Thyroid gland (tissue), 4 donors: ENCODE results near the gene FBXO22. TPM values are rescaled to one million over a fixed set of nuclear protein-coding genes. Genes with fewer than 3 reads are reported as not detected.
A peak's percentile ranks its signal among the peaks of the same experiment; 100 is the strongest.

Source experiments
- DNase-seq, 2 donors: peaks; one replicate each; pipeline ENCODE4 v3.0.0-alpha.2; 2019
- H3K27ac ChIP-seq, 3 donors: fragments of 200-600 bp; sonication (generic); 1 replicate in 2 of 3; 2 replicates in 1 of 3; pipeline ENCODE4 v1.5.1; 2016 to 2019; ENCODE audit warnings: mild to moderate bottlenecking in 1 of 3, moderate library complexity in 1 of 3
- H3K27me3 ChIP-seq: fragments of 200-600 bp; sonication (generic); one replicate; pipeline ENCODE4 v1.5.1; 2019
- H3K36me3 ChIP-seq, 2 donors: fragments of 200-600 bp; sonication (generic); one replicate each; pipeline ENCODE4 v1.5.1; 2016 to 2019
- H3K4me1 ChIP-seq, 2 donors: fragments of 200-600 bp; sonication (generic); one replicate each; pipeline ENCODE4 v1.5.1; 2017 to 2019
- H3K4me3 ChIP-seq, 3 donors: fragments of 200-600 bp; sonication (generic); replicated peaks in 1 of 3; 1 replicate in 2 of 3; 2 replicates in 1 of 3; pipeline ENCODE4 v1.5.1; 2016; ENCODE audit warnings: mild to moderate bottlenecking in 1 of 3
- H3K9me3 ChIP-seq: fragments of 200-600 bp; sonication (generic); one replicate; pipeline ENCODE4 v1.5.1; 2017
- CTCF ChIP-seq, 6 experiments: fragments of 200-600 bp in 3 of 6; fragments of 450-650 bp in 3 of 6; sonication (generic) in 3 of 6; IDR thresholded peaks; one replicate each; pipeline ENCODE4 v1.5.1; 2016 to 2019; ENCODE audit warnings: antibody characterized with exemption in 6 of 6, mild to moderate bottlenecking in 2 of 6, inconsistent platforms in 1 of 6, moderate library complexity in 1 of 6
- POLR2A ChIP-seq, 2 donors: fragments of 450-650 bp; IDR thresholded peaks; one replicate each; pipeline ENCODE4 v1.6.1; 2017; ENCODE audit warnings: antibody characterized with exemption in 2 of 2, mild to moderate bottlenecking in 2 of 2, moderate library complexity in 1 of 2
- WGBS, 2 donors: methylation state at CpG; one replicate each; pipeline ENCODE4 v1.1.5; 2017; 5-methylcytosine and 5-hydroxymethylcytosine counted together
- intact Hi-C: fragments of 100-400 bp; cut with DNase I; formaldehyde crosslinking; loops from one replicate; pipeline ENCODE4 v1.15.1; 2023
- total RNA-seq, 4 donors: library from RNA; depleted of rRNA; stranded (reverse); fragments of >200 nt; gene quantifications; one replicate each; pipeline ENCODE4 v1.2.3, GENCODE V29; 2016

Gene FBXO22
- total RNA-seq, 4 donors from 2014 or later, result 21.4 to 31.3 (median 24.2) TPM

- H3K4me3 ChIP-seq, result no peak overlapping the region
- no peaks in the 10 kb centered on the region for H3K27me3 ChIP-seq
- no peak for TF ChIP-seq POLR2A (IDR thresholded peaks at IDR 0.05)
- H3K27ac ChIP-seq, result no peak overlapping the region
- DNase-seq, result no peak
- 94 to 96% methylated on average over 1 of the region's 1 CpG for WGBS, 2 donors
- H3K36me3 ChIP-seq, result peaks cover 0 to 4% of the 10 kb centered on the region in 2 donors
- H3K4me1 ChIP-seq, result no peaks in the 10 kb centered on the region
- H3K9me3 ChIP-seq, result no peaks in the 10 kb centered on the region
- intact Hi-C loops, result no loop called here
Measured at GRCh38 chr15:75916978-75917377, 13.3 kb downstream of the FBXO22 start.

- DNase-seq, result no peak
- Histone ChIP-seq H3K9me3 (no peaks in the 10 kb centered on the region), H3K36me3 (peaks cover 0 to 4% of the 10 kb centered on the region in 2 donors), H3K27ac (no peak overlapping the region), H3K27me3 (no peaks in the 10 kb centered on the region), H3K4me3 (no peak overlapping the region), H3K4me1 (peaks cover 0 to 6% of the 10 kb centered on the region in 2 donors)
- WGBS, 2 donors, result 93 to 95% methylated on average over 1 of the region's 1 CpG
- TF ChIP-seq CTCF (IDR thresholded peaks at IDR 0.05), result no peak
- no peak for TF ChIP-seq POLR2A (IDR thresholded peaks at IDR 0.05)
- intact Hi-C loops, result no loop called here
Measured at GRCh38 chr15:75918135-75918534, 14.5 kb downstream of the FBXO22 start.

- no peak overlapping the region for H3K27ac ChIP-seq
- peaks cover 4 to 17% of the 10 kb centered on the region in 2 donors for H3K4me1 ChIP-seq
- TF ChIP-seq CTCF (IDR thresholded peaks at IDR 0.05) (no peak), POLR2A (IDR thresholded peaks at IDR 0.05) (no peak)
- intact Hi-C loops, result no loop called here
- no peaks in the 10 kb centered on the region for H3K36me3 ChIP-seq
- no peak for DNase-seq
- no peaks in the 10 kb centered on the region for H3K27me3 ChIP-seq
- no peaks in the 10 kb centered on the region for H3K9me3 ChIP-seq
- 100% methylated on average over 1 of the region's 1 CpG for WGBS, 2 donors
- H3K4me3 ChIP-seq, result no peak overlapping the region
Measured at GRCh38 chr15:75920079-75920478, 16.4 kb downstream of the FBXO22 start.

- Histone ChIP-seq H3K4me1 (peaks cover 4 to 18% of the 10 kb centered on the region in 2 donors), H3K27ac (no peak overlapping the region), H3K36me3 (no peaks in the 10 kb centered on the region), H3K27me3 (no peaks in the 10 kb centered on the region), H3K9me3 (no peaks in the 10 kb centered on the region), H3K4me3 (no peak overlapping the region)
- 85 to 86% methylated on average over 9 of the region's 9 CpGs for WGBS, 2 donors
- no peak for DNase-seq
- intact Hi-C loops, result no loop called here
- TF ChIP-seq CTCF (IDR thresholded peaks at IDR 0.05) (peak in 2 of 6 experiments; percentile 23 to 32), POLR2A (IDR thresholded peaks at IDR 0.05) (no peak)
Measured at GRCh38 chr15:75921732-75922703, 18.3 kb downstream of the FBXO22 start.

- no peak for DNase-seq
- Histone ChIP-seq H3K9me3 (no peaks in the 10 kb centered on the region), H3K27me3 (no peaks in the 10 kb centered on the region), H3K4me1 (peaks cover 4 to 18% of the 10 kb centered on the region in 2 donors), H3K4me3 (no peak overlapping the region), H3K36me3 (no peaks in the 10 kb centered on the region), H3K27ac (no peak overlapping the region)
- 94 to 99% methylated on average over 4 of the region's 4 CpGs for whole genome bisulfite sequencing, 2 donors
- intact Hi-C loops, result no loop called here
- TF ChIP-seq CTCF (IDR thresholded peaks at IDR 0.05), result no peak
- TF ChIP-seq POLR2A (IDR thresholded peaks at IDR 0.05), result no peak
Measured at GRCh38 chr15:75923756-75924155, 20.1 kb downstream of the FBXO22 start.
